Tibial nerve (tissue), 4 donors: ENCODE results near the gene PLEKHA7. TPM values are rescaled to one million over a fixed set of nuclear protein-coding genes. Genes with fewer than 3 reads are reported as not detected.

Experiments
- DNase-seq, 2 donors: peaks; one replicate each; pipeline ENCODE4 v3.0.0-alpha.2; 2019; ENCODE audit warnings: low spot score in 2 of 2
- H3K27ac ChIP-seq, 4 donors: fragments of 200-600 bp; sonication (generic) in 3 of 4; one replicate each; pipeline ENCODE4 v1.5.1; 2017 to 2019; ENCODE audit warnings: mild to moderate bottlenecking in 1 of 4
- H3K27me3 ChIP-seq, 2 donors: fragments of 200-600 bp; sonication (generic) in 1 of 2; one replicate each; pipeline versions ENCODE4 v1.5.1 to v1.6.0; 2017 to 2019
- H3K36me3 ChIP-seq, 3 donors: fragments of 200-600 bp; sonication (generic); one replicate each; pipeline ENCODE4 v1.5.1; 2018 to 2019
- H3K4me1 ChIP-seq, 4 donors: fragments of 200-600 bp; sonication (generic) in 3 of 4; one replicate each; pipeline ENCODE4 v1.5.1; 2017 to 2019
- H3K4me3 ChIP-seq, 4 donors: fragments of 200-600 bp; sonication (generic) in 3 of 4; one replicate each; pipeline ENCODE4 v1.5.1; 2017 to 2019; ENCODE audit warnings: mild to moderate bottlenecking in 1 of 4, moderate library complexity in 1 of 4
- H3K9me3 ChIP-seq, 4 donors: fragments of 200-600 bp; sonication (generic) in 3 of 4; one replicate each; pipeline ENCODE4 v1.5.1; 2017 to 2019
- CTCF ChIP-seq, 5 experiments: fragments of 200-600 bp in 3 of 5; fragments of 450-650 bp in 2 of 5; sonication (generic) in 3 of 5; IDR thresholded peaks; one replicate each; pipeline ENCODE4 v1.5.1; 2016 to 2019; ENCODE audit warnings: antibody characterized with exemption in 5 of 5, mild to moderate bottlenecking in 3 of 5, moderate library complexity in 2 of 5
- EP300 ChIP-seq, 2 donors: sonication (generic); formaldehyde crosslinking; IDR thresholded peaks; one replicate each; pipeline ENCODE4 v1.6.1; 2017; ENCODE audit warnings: antibody characterized with exemption in 2 of 2, mild to moderate bottlenecking in 1 of 2
- POLR2A ChIP-seq, 2 donors: fragments of 450-650 bp; IDR thresholded peaks; one replicate each; pipeline ENCODE4 v1.6.1; 2017; ENCODE audit warnings: antibody characterized with exemption in 2 of 2, mild to moderate bottlenecking in 2 of 2, moderate library complexity in 2 of 2
- WGBS, 2 donors: methylation state at CpG; one replicate each; pipeline ENCODE4 v1.1.5; 2018; 5-methylcytosine and 5-hydroxymethylcytosine counted together
- total RNA-seq, 4 donors: library from RNA; depleted of rRNA; stranded (reverse); fragments of >200 nt; gene quantifications; one replicate each; pipeline ENCODE4 v1.1.0, GENCODE V29; 2016

The PLEKHA7 gene
- total RNA-seq, 4 donors from 2014 or later: 41.6 to 56.7 (median 50.1) TPM

- H3K4me3 ChIP-seq: peak overlapping the region; percentile 68 to 86 (median 76)
- H3K27ac ChIP-seq: peak overlapping the region; percentile 79 to 96 (median 95)
- no peak for DNase-seq
- H3K9me3 ChIP-seq: no peaks in the 10 kb centered on the region
- H3K27me3 ChIP-seq: no peaks in the 10 kb centered on the region
- peaks cover 0 to 53% (median 30%) of the 10 kb centered on the region in 4 donors for H3K4me1 ChIP-seq
- H3K36me3 ChIP-seq: peaks cover 0 to 7% (median 0%) of the 10 kb centered on the region in 3 donors
- TF ChIP-seq POLR2A (IDR thresholded peaks at IDR 0.05) (no peak), CTCF (IDR thresholded peaks at IDR 0.05) (no peak), EP300 (IDR thresholded peaks at IDR 0.05) (no peak)
- WGBS, 2 donors: 3% methylated on average over 32 of the region's 32 CpGs
Observed at GRCh38 chr11:16738947-16739815, 275.0 kb downstream of the PLEKHA7 start.

GRCh38 chr11:16738193-16738946 lies 275.8 kb downstream of the PLEKHA7 start, which contains the start of gene C11orf58:
TSS of gene C11orf58 (plus strand) at chr11:16738647. CDS start at chr11:16738779, 132 bp downstream.
- Histone ChIP-seq H3K4me3 (peak within 1 kb of the TSS; percentile 68 to 86 (median 76)), H3K36me3 (peaks cover 0 to 7% (median 0%) of the 10 kb centered on the region in 3 donors), H3K27me3 (no peaks in the 10 kb centered on the region), H3K9me3 (no peaks in the 10 kb centered on the region), H3K27ac (peak within 1 kb of the TSS; percentile 79 to 96 (median 95)), H3K4me1 (peaks cover 0 to 46% (median 26%) of the 10 kb centered on the region in 4 donors)
- TF ChIP-seq CTCF (IDR thresholded peaks at IDR 0.05) (no peak), POLR2A (IDR thresholded peaks at IDR 0.05) (peak; percentile 89 to 95), EP300 (IDR thresholded peaks at IDR 0.05) (peak; percentile 83 to 98)
- WGBS, 2 donors: 1% methylated on average over 45 to 47 of the region's 47 CpGs
- peak; percentile 93 to 97 for DNase-seq

- WGBS, 2 donors: 1% methylated on average over 6 of the region's 6 CpGs
- Histone ChIP-seq H3K36me3 (peaks cover 0 to 7% (median 0%) of the 10 kb centered on the region in 3 donors), H3K4me1 (peaks cover 0 to 40% (median 23%) of the 10 kb centered on the region in 4 donors), H3K27ac (peak overlapping the region; percentile 79 to 96 (median 95)), H3K27me3 (no peaks in the 10 kb centered on the region), H3K4me3 (peak overlapping the region; percentile 68 to 86 (median 76)), H3K9me3 (no peaks in the 10 kb centered on the region)
- TF ChIP-seq CTCF (IDR thresholded peaks at IDR 0.05) (no peak), EP300 (IDR thresholded peaks at IDR 0.05) (no peak), POLR2A (IDR thresholded peaks at IDR 0.05) (no peak)
- peak in 1 of 2 donors; percentile 23 for DNase-seq
Observed at GRCh38 chr11:16737818-16738192, 276.4 kb downstream of the PLEKHA7 start.

Other genes with a start within 250 kb of the PLEKHA7 start
- gene RPS13, start 63.3 kb upstream of the PLEKHA7 start, total RNA-seq: 1,000 to 10,000 TPM; 1,083 to 1,911 (median 1,362) TPM
- 100 to 1,000 TPM in 1 of 4 donors, 10 to 100 TPM in 3; 60.9 to 105 (median 63.2) TPM for gene PIK3C2A, start 193.6 kb upstream of the PLEKHA7 start, total RNA-seq